Right lobe of liver (tissue), 4 donors: ENCODE measurements around the gene SLC44A2.

ENCODE experiments used
- CTCF ChIP-seq, 4 donors: fragments of 200-600 bp in 3 of 4; fragments of 450-650 bp in 1 of 4; IDR thresholded peaks; one replicate each; pipeline versions ENCODE4 v1.5.1 to v1.8.0; 2016 to 2022; ENCODE audit warnings: antibody characterized with exemption in 4 of 4, mild to moderate bottlenecking in 2 of 4
- POLR2A ChIP-seq: fragments of 450-650 bp; IDR thresholded peaks from one replicate; pipeline ENCODE4 v1.6.1; 2017; ENCODE audit warnings: antibody characterized with exemption, mild to moderate bottlenecking
- donor health status: DM: no; HTN: no; CAD: no.
- donor health status: DM: no; HTN: no; CAD: no.
- donor health status: DM: no; HTN: yes; CAD: no.

- TF ChIP-seq CTCF (IDR thresholded peaks at IDR 0.05): no peak
- TF ChIP-seq POLR2A: no peak
Measured at GRCh38 chr19:10690341-10690781, 65.0 kb downstream of the SLC44A2 start.
